8988T (cell line): ENCODE results near the gene SDR42E1.
A peak's percentile ranks its signal among the peaks of the same experiment; 100 is the strongest.
"Not testable (repeated sequence)": the region's sequence is repeated elsewhere in the genome, so short reads cannot be mapped to it uniquely, and the experiment has no call there.

Experiments
- DNase-seq: peaks from one replicate; pipeline ENCODE4 v3.0.0; 2011

Gene SDR42E1

DNA sequence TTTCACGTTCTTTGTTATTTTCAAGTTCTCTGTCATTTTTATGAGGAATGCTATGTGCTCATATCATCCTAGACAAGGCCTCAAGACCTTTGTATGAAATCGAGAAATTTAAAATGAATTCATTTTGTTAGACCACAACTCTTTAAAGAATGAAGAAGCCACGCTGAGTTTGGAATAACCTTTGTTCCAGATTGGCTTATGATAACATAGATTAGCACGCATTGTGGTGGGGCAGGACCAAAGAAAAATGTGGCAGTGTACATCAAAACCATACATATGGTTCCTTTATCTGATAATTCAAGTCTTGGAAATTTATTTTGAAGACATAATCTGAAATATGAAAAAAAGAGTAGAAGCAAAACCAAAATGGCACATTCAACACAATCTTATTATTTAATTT, 26.0 kb upstream of the SDR42E1 start:
- no peak for DNase-seq

DNA sequence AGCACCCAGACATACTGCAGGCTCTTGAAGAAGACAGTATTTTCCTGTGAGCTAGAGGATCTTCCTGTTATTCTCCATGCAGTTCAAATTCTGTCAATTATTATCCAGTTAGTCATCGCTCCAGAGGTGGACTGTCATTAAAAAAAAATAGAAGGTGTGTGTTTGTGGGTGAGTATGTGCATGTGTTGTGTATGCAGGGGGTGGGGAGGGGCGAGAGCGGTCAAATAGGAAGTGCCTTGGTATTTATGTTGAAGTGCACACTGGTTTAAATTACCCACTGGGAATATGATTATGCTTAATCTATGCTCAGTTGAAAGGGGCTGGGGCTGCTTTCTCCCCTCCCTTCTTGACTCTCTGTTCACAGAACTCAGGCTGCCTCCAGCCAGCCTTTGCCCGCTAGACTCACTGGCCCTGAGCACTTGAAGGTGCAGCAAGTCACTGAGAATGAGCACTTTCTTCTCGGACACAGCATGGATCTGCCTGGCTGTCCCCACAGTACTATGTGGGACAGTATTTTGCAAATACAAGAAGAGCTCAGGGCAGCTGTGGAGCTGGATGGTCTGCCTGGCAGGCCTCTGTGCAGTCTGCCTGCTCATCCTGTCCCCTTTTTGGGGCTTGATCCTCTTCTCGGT, 23.8 kb upstream of the SDR42E1 start, which contains the start of gene HSD17B2:
Gene HSD17B2, plus strand, starts transcription at position 273 of the 632 bp plus-strand sequence. Its CDS starts 172 bp downstream, at position 445.
- no peak for DNase-seq

DNA sequence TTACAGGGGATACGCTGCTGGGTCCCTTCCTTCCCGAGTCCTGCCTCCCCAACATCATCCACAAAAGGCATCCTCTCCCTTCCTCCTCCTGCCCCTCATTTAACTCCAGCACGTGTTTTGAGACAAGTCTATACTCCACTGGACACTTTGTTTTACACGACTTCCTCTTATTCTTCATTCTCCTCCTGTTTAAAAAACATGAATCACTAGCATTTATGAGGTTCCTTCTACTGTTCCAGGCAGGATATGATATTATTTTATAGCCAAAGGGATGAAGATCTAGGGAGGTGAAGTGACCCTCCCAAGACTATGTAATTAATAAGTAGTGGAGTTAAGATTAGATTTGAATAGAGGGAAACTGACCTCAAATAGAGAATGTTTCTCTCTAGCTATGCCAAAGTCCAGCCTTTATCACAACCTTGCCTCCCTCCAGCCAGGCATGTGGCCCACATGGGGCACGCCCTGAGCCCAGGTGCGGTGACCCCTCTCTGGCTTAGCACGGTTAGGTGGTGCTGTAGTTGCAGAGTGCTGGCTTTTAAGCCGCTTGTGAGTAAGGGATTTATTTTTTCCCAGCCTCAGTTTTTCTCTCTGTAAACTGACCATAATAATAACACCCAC, 22.5 kb upstream of the SDR42E1 start:
- DNase-seq: no peak

DNA sequence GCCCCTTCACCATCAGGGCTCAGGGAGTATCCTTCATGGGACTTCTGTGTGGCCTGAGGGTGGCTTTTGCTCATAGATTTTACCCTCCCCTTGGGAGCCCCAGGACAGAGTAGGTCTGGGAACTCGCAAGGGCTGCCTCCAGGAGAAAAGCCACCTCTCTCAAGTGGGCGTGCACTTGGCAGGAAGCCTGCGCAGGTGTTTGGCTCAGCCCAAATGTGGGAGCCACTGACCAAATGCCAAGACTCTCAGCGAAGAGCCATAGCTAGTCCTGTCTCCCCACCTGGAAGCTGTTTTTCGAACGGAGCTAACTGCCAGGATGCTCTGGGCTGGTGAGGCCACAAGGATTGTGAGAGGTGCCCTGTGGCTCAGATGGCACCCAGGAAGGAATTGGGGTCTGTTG, 21.7 kb upstream of the SDR42E1 start:
- DNase-seq: no peak

DNA sequence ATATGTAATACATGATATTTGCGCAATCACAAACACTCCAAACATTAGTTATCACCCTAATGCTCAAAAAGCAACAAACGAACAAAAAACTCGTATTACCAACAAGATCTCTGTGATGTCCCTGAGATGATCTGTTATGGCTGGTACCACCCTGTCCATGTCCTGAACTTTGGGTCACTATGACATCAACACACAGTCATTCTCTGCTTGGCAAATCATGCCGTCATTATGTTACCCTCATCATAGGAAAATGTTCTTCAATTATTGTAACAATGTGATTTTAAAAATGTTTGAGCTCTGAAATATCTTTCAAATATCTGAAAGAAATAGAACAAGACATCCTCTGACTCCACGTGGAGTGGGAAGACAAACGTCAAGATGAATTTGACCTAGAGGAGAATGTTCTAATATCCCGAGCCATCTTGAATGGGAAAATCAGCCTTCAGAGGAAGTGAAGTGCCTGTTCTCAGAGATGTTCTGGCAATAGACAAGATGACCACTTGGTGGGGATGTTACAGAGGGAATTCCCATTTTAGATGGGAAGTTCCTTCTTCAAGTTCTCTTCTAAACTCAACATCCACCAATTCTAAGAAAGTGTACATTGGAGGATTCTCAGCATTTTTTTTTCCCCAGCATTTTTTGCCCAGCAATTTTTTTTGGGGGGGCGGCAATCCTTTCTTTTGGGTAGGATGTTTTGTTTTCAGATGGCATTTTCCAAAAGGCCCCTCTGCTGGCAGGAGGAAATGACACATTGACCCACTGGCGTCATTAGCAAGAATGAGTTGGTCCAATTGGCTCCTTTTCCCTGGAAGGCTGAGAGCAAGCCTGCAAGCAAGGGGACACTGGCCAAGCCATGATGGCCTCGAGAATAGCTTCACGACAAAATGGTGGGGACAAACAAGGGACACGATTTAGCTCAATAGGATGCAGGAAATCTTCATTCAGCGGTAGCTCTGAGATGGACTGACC, 20.1 kb upstream of the SDR42E1 start:
- DNase-seq: peak; percentile 57

DNA sequence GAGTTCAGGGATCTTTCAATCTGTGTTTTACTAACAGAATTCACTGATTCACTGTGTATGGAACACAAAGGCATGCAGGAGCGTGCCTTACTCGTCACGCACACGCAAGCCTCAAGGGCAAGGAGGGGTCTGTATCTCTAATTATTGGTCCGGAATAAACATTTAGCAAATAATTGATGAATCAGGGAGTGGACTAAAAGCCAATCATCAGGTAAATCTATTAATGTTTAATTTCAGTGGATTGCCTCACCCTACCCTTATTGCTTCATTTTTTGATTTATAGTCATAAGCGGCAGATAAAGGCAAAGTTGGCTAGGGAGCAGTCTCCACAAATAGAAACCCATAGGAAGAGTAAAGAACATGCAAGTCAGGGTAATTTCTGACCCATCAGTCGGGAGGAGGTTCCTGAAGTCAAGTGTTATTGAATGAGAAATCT, 16.4 kb upstream of the SDR42E1 start:
- no peak for DNase-seq

DNA sequence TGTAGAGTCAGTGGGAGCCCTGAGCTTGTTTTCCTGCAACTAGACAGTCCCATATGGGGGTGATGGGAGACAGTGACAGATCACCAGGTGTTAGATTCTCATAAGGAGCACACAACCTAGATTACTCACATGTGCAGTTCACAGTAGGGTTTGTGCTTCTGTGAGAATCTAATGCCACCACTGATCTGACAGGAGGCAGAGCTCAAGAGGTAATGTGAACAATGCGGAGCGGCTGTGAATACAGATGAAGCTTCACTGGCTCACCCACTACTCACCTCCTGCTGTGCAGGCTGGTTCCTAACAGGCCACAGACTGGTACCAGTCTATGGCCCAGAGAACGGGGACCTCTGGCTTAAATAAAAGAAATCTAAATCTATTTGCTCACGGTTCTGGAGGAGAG, 13.6 kb upstream of the SDR42E1 start:
- DNase-seq: no peak

DNA sequence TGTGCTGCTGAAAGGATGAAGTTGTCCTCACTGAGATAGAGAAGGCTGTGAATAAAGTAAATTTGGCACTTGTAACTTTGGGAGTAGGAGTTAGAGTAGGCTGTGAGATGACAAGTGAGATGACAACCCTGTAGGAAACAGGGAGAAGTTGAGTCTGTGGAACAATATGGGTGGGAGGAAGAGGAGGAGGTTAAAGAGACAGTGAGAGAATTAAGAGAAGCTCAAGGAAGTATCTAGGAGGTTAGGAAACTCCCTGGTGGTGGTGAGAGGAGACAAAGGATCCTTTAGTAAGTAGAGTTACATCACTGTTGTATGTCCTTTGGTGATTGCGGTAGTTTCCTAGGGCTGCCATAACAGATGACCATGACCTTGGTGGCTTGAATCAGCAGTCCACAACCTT, 13.0 kb upstream of the SDR42E1 start:
- no peak for DNase-seq

DNA sequence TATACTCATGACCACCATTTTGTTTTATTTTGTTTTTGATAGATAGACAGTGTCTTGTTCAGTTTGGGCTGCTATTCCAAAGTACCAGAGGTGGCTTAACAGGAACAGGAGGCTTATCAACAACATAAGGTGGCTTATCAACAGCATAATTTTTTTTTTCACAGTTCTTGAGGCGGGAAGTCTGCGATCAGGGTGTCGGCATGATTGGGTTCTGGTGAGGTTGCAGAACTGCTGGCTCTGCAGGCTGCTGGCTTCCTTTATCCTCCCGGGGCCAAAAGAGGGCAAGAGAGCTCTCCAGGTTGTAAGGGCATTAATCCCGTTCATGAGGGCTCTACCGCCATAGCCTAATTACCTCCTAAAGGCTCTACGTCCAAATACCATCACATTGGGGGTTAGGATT, 11.9 kb upstream of the SDR42E1 start:
- DNase-seq: no peak

DNA sequence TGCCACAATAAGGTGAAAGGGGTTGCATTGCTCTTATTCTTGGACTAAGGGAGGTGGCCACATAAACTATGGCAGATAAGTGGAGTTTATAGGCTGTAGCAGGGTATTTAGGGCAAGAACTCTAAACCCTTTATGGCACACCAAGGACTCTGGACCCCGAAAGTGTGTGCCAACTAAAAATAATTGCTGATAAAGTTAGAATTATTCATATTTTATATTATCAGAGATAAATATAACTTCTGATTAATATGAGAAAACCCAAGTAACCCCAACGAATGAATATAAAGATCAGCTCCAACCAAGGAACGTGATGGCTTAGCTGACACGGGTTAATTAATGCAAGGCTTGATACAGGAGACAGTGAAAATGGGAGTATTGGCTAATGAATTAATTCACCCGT, 8.8 kb upstream of the SDR42E1 start:
- no peak for DNase-seq

DNA sequence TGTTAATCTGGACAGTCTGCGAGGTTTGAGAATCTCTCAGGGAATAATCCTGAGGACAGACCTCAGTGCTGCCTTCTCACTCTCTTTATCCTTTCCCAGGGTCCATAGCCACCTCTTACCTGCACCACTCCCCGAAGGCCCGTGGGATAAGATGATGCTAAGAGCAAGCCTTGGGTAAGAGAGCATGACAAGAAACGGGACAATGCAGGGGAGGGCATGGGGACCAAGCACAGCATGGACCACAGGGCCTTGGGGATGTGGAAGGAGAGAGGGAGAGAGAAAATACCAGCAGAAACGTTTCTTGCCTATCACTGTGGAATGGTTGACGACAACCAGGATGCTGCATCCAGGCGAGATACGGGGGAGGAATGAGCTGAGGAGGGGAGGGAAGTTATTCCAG, 8.3 kb upstream of the SDR42E1 start:
- DNase-seq: no peak

DNA sequence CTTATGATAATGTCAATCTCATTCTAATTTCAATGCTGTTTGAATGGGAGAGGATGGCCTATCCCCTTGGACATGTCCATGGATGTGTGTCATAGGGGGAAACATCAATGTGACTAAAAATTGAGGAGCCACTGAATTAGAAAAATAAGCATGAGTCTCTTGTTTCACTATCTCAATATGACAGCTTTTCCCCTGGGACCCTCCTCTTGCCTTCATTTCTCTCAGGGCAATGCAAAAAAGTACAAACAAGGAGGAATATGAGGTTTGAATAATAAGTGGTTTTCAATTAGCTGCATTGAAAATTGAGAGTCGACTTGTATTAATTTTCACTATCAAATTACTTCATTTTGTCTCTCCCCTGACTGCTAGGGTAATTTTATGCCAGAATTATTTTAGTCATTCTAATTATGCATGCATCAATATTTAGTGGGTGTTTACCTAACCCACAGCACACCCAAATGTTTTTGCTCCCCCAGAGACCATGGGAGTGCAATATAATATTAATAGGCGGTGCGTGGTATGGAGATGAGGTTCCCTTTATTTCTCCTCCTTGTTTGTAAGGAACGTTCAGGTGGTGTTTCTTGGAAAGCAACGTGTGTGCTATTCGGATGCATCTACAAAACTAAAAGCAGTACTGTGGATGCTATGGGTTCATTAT, 6.8 kb upstream of the SDR42E1 start:
- DNase-seq: no peak

DNA sequence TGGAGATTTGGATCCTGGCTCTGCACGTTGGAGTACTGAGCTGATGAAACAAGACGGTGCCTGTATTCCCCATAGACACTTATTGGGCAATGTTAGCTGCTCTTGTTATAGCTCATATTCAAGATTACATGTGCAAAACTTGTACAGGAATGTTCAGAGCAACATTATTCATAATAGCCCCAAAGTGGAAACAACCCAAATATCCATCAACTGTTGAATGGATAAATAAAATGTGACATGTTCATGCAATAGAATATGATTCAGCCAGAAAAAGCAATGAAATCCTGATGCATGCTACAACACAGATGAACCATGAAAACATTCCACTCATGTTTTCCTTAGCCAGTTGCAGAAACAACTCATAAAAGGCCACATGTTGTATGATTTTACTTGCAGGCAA, 5.7 kb upstream of the SDR42E1 start:
- no peak for DNase-seq

DNA sequence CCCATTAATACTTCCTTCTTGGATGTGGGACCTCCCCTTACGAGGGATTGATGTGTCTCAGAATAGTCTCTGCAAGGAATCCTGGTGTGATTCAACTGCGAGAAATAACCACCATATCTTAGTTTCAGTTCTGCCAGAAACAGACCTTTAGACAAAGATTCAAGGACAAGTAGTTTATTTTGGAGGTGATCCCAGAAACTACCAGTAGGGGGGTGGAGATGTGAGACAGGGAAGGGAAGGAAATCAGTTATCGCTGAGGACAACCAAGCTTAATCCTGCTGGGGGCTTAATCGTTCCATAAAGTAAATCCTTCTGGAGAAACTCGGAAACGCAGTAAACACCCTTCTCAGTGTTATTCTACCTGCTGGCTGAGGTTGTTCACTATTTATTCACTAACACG, 5.0 kb upstream of the SDR42E1 start:
- DNase-seq: peak; percentile 28

DNA sequence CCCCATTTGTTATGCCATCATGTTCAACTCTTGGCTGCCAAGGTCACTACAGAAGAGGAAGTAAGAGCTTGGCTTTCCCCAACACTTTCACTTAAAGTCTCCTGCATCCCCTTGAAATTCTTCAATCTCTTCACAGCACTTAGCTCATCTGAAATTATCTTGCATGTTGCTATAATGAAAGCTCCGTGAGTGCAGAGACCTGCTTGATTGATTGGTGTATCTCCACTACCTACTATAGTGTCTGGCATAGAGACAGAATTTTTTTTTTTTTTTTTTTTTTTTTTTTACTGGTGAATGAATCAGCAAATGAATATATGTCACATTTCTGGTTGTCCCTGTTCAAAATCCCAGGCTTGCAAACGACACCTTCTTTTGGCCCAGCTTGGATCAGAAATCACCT, 1.9 kb upstream of the SDR42E1 start:
- no peak for DNase-seq

DNA sequence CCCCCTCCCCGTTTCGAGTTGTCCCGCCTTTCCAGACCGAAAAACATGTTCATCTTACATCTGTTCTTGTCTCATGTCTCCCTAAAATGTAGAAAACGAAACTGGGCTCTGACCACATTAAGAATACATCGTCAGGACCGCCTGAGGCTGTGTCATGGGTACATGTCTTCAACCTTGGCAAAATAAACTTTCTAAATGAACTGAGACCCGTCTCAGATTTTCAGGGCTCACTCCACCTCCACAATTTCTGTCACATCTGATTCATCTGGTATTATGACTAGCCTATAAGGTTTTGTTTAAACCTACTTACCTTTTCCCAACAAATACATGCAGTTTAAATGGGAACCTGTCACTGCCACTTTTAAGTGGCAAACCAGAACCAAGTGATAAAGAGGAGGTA, 621 bp downstream of the SDR42E1 start:
- DNase-seq: no peak

DNA sequence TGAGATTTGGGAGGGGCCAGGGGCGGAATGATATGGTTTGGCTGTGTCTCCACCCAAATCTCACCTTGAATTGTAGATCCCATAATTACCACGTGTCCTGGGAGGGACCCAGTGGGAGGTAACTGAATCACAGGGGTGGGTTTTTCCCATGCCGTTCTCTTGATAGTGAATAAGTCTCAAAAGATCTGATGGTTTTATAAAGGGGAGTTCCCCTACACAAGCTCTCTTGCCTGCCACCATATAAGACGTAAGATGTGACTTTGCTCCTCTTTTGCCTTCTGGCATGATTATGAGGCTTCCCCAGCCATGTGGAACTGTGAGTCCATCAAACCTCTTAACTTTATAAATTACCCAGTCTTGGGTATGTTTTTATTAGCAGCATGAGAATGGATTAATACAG, 1.5 kb downstream of the SDR42E1 start:
- not testable (repeated sequence) for DNase-seq

DNA sequence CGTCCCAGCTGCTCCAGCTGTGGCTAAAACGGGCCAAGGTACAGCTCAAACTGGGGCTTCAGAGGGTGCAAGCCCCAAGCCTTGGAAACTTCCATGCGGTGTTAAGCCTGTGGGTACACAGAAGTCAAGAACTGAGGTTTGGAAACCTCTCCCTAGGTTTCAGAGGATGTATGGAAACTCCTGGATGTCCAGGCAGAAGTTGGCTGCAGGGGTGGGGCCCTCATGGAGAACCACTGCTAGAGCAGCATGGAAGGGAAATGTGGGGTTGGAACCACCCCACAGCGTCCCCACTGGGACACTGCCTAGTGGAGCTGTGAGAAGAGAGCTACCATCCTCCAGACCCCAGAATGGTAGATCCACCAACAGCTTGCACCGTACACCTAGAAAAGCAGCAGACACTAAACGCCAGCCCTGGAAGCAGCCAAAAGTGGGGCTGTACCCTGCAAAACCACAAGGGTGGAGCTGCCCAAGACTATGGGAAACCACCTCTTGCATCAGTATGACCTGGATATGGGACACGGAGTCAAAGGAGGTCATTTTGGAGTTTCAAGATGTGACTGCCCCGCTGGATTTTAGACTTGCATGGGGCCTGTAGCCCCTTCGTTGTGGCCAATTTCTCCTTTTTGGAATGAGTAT, 2.2 kb downstream of the SDR42E1 start:
- DNase-seq: no peak

DNA sequence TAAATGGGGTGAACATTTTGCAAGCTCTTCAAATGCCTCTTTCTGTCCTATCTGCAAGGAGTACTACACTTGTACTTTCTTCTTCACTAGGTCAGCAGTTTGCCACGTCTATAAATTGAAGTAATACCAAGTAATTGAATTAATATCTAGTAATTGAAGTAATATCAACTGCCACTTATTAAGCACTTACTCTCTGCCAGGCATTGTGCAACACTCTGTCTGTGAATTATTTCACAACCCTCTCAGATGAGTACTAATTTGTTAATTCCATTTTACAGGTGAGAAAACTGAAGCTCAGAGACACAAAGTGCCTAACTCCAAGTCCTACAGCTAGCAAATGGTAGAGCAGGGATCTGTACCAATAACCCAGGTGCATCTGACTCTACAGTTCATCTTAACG, 4.1 kb downstream of the SDR42E1 start:
- DNase-seq: no peak

DNA sequence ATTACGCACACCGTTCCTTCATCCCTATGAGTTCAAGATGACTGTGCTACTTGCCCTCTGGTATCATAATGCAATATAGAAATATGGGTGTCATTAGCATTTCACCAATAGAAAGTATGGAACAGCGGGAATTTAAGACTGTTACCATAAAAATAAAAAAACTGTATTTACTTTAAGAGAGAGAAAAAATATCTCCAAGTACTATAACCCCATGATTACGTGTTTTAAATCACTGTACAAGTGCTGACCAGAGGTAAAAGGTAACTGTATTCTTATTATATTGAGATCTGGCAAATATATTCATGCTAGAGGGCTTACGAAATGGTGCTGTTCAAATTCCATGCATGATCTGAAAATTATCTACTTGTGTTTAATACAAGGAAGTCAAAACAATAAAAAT, 5.2 kb downstream of the SDR42E1 start:
- no peak for DNase-seq

DNA sequence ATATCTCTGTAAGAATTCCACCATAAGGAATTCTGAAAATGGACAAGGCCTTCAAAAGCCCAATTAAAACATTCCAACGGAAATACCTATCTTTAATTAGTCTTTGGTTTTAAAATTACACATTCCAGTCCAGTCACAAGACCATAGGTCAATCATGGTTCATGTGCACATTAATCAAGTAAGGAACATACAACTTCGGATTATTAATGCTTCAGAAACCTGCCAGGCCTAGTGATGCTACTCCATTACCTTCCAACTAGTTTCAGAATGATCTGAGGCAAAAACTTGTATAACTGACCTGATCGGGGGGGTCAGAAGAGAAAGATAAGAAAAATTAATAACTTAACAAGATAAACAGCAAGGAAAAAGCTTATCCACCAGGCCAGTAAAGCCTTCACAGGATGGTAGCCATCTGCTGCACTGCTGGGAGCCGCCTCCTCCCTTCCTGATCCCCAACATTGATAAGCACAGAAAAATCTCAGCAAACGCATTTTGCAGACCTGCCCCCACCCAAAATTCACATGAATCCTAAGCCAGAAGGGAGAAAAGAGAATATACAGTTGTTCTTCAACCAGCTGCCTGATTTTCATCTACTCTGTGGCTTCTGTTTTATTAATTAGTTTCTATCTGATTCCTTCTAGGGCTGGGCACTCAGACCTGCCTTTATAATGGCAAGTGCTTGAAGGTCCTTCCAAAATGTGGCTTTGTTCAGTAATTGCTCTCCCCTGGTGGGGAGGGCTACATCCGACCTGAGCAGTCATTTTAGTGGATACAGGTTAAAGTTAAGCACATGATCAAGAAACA, 6.0 kb downstream of the SDR42E1 start:
- no peak for DNase-seq

DNA sequence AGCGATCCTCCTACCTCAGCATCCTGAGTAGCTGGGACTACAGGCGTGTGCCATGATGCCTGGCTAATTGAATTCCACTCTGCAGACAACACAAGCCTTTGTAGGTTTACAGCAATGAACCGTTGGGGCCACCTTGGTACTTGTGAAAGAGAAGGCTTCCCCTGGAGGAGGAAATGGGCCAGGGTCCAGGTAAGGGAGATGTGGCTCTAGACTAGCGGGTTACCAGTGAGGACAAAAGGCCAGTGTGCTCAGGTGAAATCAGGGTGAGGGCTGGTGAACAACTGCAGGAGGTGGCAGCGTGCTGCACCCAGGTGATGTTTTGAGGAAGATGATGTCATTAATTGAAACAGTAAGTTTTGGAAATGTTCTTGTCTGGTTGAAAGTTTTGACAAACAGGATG, 6.7 kb downstream of the SDR42E1 start:
- DNase-seq: no peak
